ENCODE results near the gene FZD10.

Gene FZD10

GRCh38 chr12:130214686-130215395 lies 52.6 kb downstream of the FZD10 start:
- no peak for DNase-seq
